Lower leg skin (tissue), 4 donors: ENCODE data around the gene RIPOR2. TPM values are rescaled to one million over a fixed set of nuclear protein-coding genes. Genes with fewer than 3 reads are reported as not detected.

Source experiments
- DNase-seq, 2 donors: peaks; one replicate each; pipeline ENCODE4 v3.0.0-alpha.2; 2019; ENCODE audit warnings: low spot score in 2 of 2
- H3K4me3 ChIP-seq: fragments of 200-600 bp; sonication (generic); 2 replicates; pipeline ENCODE4 v1.5.1; 2017; ENCODE audit warnings: mild to moderate bottlenecking, low read depth; ENCODE audit not compliant: poor library complexity, severe bottlenecking
- CTCF ChIP-seq, 3 donors: fragments of 450-650 bp; IDR thresholded peaks; one replicate each; pipeline ENCODE4 v1.5.1; 2016; ENCODE audit warnings: antibody characterized with exemption in 3 of 3, mild to moderate bottlenecking in 3 of 3, moderate library complexity in 2 of 3
- POLR2A ChIP-seq, 2 donors: fragments of 450-650 bp; IDR thresholded peaks; one replicate each; pipeline ENCODE4 v1.6.1; 2016 to 2017; ENCODE audit warnings: antibody characterized with exemption in 2 of 2, mild to moderate bottlenecking in 1 of 2, moderate library complexity in 1 of 2
- WGBS, 2 donors: methylation state at CpG; one replicate each; pipeline ENCODE4 v1.1.5; 2018; 5-methylcytosine and 5-hydroxymethylcytosine counted together
- intact Hi-C: fragments of 100-400 bp; cut with DNase I; formaldehyde crosslinking; loops from one replicate; pipeline ENCODE4 v1.15.0; 2023; ENCODE audit warnings: low total_unique reads
- total RNA-seq, 4 donors: library from RNA; depleted of rRNA; stranded (reverse); fragments of >200 nt; gene quantifications; one replicate each; pipeline ENCODE4 v1.1.0, GENCODE V29; 2016

The RIPOR2 gene
- total RNA-seq, 4 donors from 2014 or later, result 5.2 to 21.3 (median 8.6) TPM

GRCh38 chr6:24798740-24799540 lies 136.8 kb downstream of the RIPOR2 start, which contains the start of gene ARMH2:
Gene ARMH2, minus strand, starts transcription at chr6:24798917. Its CDS starts 60 bp downstream, at chr6:24798857.
- TF ChIP-seq POLR2A (IDR thresholded peaks at IDR 0.05) (no peak), CTCF (IDR thresholded peaks at IDR 0.05) (no peak)
- 93% methylated on average over 13 of the region's 13 CpGs for WGBS, 2 donors
- DNase-seq, result no peak
- H3K4me3 ChIP-seq, result no peak within 1 kb of the TSS
- intact Hi-C loops, result no loop called here

- DNase-seq, result no peak
- TF ChIP-seq CTCF (IDR thresholded peaks at IDR 0.05) (no peak), POLR2A (IDR thresholded peaks at IDR 0.05) (no peak)
- intact Hi-C loops, result no loop called here
- no peak overlapping the region for H3K4me3 ChIP-seq
- WGBS, 2 donors, result 80% methylated on average over 6 of the region's 6 CpGs
Measured at GRCh38 chr6:24797596-24798216, 138.1 kb downstream of the RIPOR2 start.

- TF ChIP-seq CTCF (IDR thresholded peaks at IDR 0.05) (no peak), POLR2A (IDR thresholded peaks at IDR 0.05) (no peak)
- intact Hi-C loops, result no loop called here
- DNase-seq, result no peak
- H3K4me3 ChIP-seq, result no peak overlapping the region
- 87 to 90% methylated on average over 6 of the region's 6 CpGs for WGBS, 2 donors
Measured at GRCh38 chr6:24796616-24797290, 139.0 kb downstream of the RIPOR2 start.

- intact Hi-C loops, result no loop called here
- TF ChIP-seq POLR2A (IDR thresholded peaks at IDR 0.05) (no peak), CTCF (IDR thresholded peaks at IDR 0.05) (no peak)
- 55 to 93% methylated on average over 2 of the region's 2 CpGs for WGBS, 2 donors
- no peak overlapping the region for H3K4me3 ChIP-seq
- no peak for DNase-seq
Measured at GRCh38 chr6:24795106-24795505, 140.7 kb downstream of the RIPOR2 start.

- no peak overlapping the region for H3K4me3 ChIP-seq
- TF ChIP-seq POLR2A (IDR thresholded peaks at IDR 0.05) (no peak), CTCF (IDR thresholded peaks at IDR 0.05) (no peak)
- intact Hi-C loops, result no loop called here
- WGBS, 2 donors, result 91 to 93% methylated on average over 4 of the region's 4 CpGs
- DNase-seq, result no peak
Measured at GRCh38 chr6:24788031-24788665, 147.6 kb downstream of the RIPOR2 start.
